K562 (cell line): ENCODE results near the gene EDRF1. TPM values are rescaled to one million over a fixed set of nuclear protein-coding genes. Genes with fewer than 3 reads are reported as not detected.

ENCODE experiments used
- ATAC-seq: fragments of 200-7000 bp; cut with Tn5 transposase; 3 replicates; pipeline ENCODE4 v1.9.1; 2020; ENCODE audit warnings: moderate library complexity
- BruUV-seq: library from RNA; stranded (reverse); fragments of 400-500 nt; replicated peaks from 2 replicates; lab custom pipeline; 2021; lab: Mats Ljungman, UMichigan
- CTCF ChIA-PET: fragments of 300-600 bp; formaldehyde crosslinking; extraction: SDS; loops from one replicate; lab custom pipeline; 2021; ENCODE audit warnings: low intra/inter-chr PET ratio; lab: Yijun Ruan, JAX
- POLR2A ChIA-PET: fragments of 300-600, 350-650 bp; sonication (Branson Sonifier 250); formaldehyde crosslinking; extraction: SDS; loops from one replicate; lab custom pipeline; 2021; ENCODE audit warnings: antibody characterized with exemption, inconsistent platforms; lab: Yijun Ruan, JAX
- DNase-seq, 4 experiments: peaks; one replicate each; pipeline versions ENCODE4 v3.0.0 to v3.0.0-alpha.2; 2011 to 2018; ENCODE audit warnings: low spot score in 3 of 4, mixed read lengths in 3 of 4; ENCODE audit errors: extremely low read depth in 1 of 4
- FAIRE-seq: peaks from 2 replicates; lab custom pipeline; 2011; peaks lifted over from hg19 to GRCh38; lab: Jason Lieb, UNC
- H2AFZ ChIP-seq: 2 replicates; pipeline ENCODE4 v1.6.0; 2011; ENCODE audit warnings: low read depth, low read length, control low read depth, inconsistent platforms
- H3K27ac ChIP-seq: fragments of 200-600 bp; 3 replicates; pipeline ENCODE4 v1.8.0; 2011; ENCODE audit warnings: low read depth, mild to moderate bottlenecking, control low read depth, inconsistent platforms, low read length, moderate library complexity, mixed read lengths; ENCODE audit errors: extremely low read depth
- H3K27me3 ChIP-seq, 2 experiments: fragments of 300-600 bp in 1 of 2; 2 replicates in 1 of 2; 3 replicates in 1 of 2; pipeline versions ENCODE4 v1.6.0 to v1.8.0; 2011; ENCODE audit warnings: inconsistent platforms in 2 of 2, low read length in 2 of 2, mild to moderate bottlenecking in 1 of 2, mixed read lengths in 1 of 2, moderate library complexity in 1 of 2; ENCODE audit not compliant: control insufficient read depth in 2 of 2, insufficient read depth in 2 of 2
- H3K36me3 ChIP-seq: fragments of 300-600 bp; 3 replicates; pipeline ENCODE4 v1.8.0; 2011; ENCODE audit warnings: mild to moderate bottlenecking, low read length, inconsistent platforms; ENCODE audit not compliant: control insufficient read depth, insufficient read depth
- H3K4me1 ChIP-seq, 2 experiments: fragments of 200-600 bp in 1 of 2; replicated peaks in 1 of 2; 2 replicates in 1 of 2; 3 replicates in 1 of 2; pipeline versions ENCODE4 v1.5.1 to v1.8.0; 2011; ENCODE audit warnings: inconsistent platforms in 2 of 2, low read length in 2 of 2, mild to moderate bottlenecking in 1 of 2, mixed read lengths in 1 of 2, moderate library complexity in 1 of 2; ENCODE audit not compliant: control insufficient read depth in 2 of 2, insufficient read depth in 2 of 2
- H3K4me2 ChIP-seq: 2 replicates; pipeline ENCODE4 v1.6.1; 2011; ENCODE audit warnings: low read length, control low read depth, inconsistent platforms, mixed read lengths; ENCODE audit not compliant: insufficient read depth
- H3K4me3 ChIP-seq: fragments of 200-600 bp; sonication (generic), shearing (Covaris generic); 2 replicates; pipeline ENCODE4 v1.5.1; 2016; ENCODE audit warnings: control low read depth, inconsistent platforms
- H3K79me2 ChIP-seq: fragments of 200-600 bp; 3 replicates; pipeline ENCODE4 v1.8.0; 2011; ENCODE audit warnings: low read length, inconsistent platforms; ENCODE audit not compliant: control insufficient read depth, insufficient read depth
- H3K9ac ChIP-seq, 2 experiments: 2 replicates each; pipeline versions ENCODE4 v1.6.0 to v1.6.1; 2011; ENCODE audit warnings: low read depth in 2 of 2, low read length in 2 of 2, control low read depth in 1 of 2, inconsistent platforms in 1 of 2, mild to moderate bottlenecking in 1 of 2, mixed read lengths in 1 of 2; ENCODE audit not compliant: insufficient read depth in 1 of 2
- H3K9me1 ChIP-seq: one replicate; pipeline ENCODE4 v1.6.0; 2011; ENCODE audit warnings: inconsistent platforms, mild to moderate bottlenecking, low read length, moderate library complexity; ENCODE audit not compliant: control insufficient read depth, insufficient read depth
- H3K9me3 ChIP-seq: replicated peaks from 2 replicates; pipeline ENCODE4 v1.5.1; 2011; ENCODE audit warnings: low read depth, low read length, inconsistent platforms; ENCODE audit not compliant: control insufficient read depth, insufficient read depth
- H4K20me1 ChIP-seq: replicated peaks from 2 replicates; pipeline ENCODE4 v1.6.1; 2011; ENCODE audit warnings: low read length, inconsistent platforms, mixed read lengths; ENCODE audit not compliant: control insufficient read depth, insufficient read depth
- BRD9 ChIP-seq: fragments of 450-650 bp; IDR thresholded peaks from 2 replicates; pipeline ENCODE4 v1.6.1; 2018; ENCODE audit warnings: low read depth; ENCODE audit not compliant: partially characterized antibody
- HNRNPUL1 ChIP-seq: fragments of 200-400 bp; formaldehyde crosslinking; IDR thresholded peaks from 2 replicates; pipeline ENCODE4 v1.6.1; 2017; ENCODE audit warnings: low read length
- IRF1 ChIP-seq: sonication (generic); formaldehyde crosslinking; IDR thresholded peaks from 2 replicates; pipeline ENCODE4 v1.8.0; 2022; ENCODE audit warnings: missing genetic modification reagents, mild to moderate bottlenecking, borderline replicate concordance
- KDM2B ChIP-seq: fragments of 250-450 bp; sonication (Bioruptor Pico); IDR thresholded peaks from 2 replicates; pipeline ENCODE4 v1.8.0; 2021; ENCODE audit warnings: mild to moderate bottlenecking, moderate library complexity
- MEF2A ChIP-seq: IDR thresholded peaks from 2 replicates; pipeline ENCODE4 v1.6.1; 2011; ENCODE audit warnings: low read depth, mild to moderate bottlenecking, low read length, moderate library complexity; ENCODE audit not compliant: control insufficient read depth
- PTBP1 ChIP-seq: fragments of 200-400 bp; formaldehyde crosslinking; IDR thresholded peaks from 2 replicates; pipeline ENCODE4 v1.6.1; 2017; ENCODE audit warnings: low read depth, low read length
- ZNF512 ChIP-seq: IDR thresholded peaks from 2 replicates; pipeline ENCODE4 v1.6.1; 2016; ENCODE audit warnings: missing genetic modification characterization, missing compliant biosample characterization
- WGBS: fragments of 100-300 bp; shearing (Covaris generic); methylation state at CpG from one replicate; pipeline ENCODE4 v1.1.6; 2016; ENCODE audit warnings: low coverage, mixed read lengths; ENCODE audit not compliant: insufficient coverage; ENCODE audit errors: missing lambda C conversion rate; 5-methylcytosine and 5-hydroxymethylcytosine counted together
- in situ Hi-C: fragments of 300-500 bp; cut with MboI; formaldehyde crosslinking; loops from 4 replicates; pipeline ENCODE4 v1.15.0; 2018; ENCODE audit warnings: inconsistent platforms, mixed read lengths
- intact Hi-C: fragments of 100-400 bp; cut with micrococcal nuclease; formaldehyde crosslinking; loops from 2 replicates; pipeline ENCODE4 v1.14.2; 2022
- polyA plus RNA-seq, 8 experiments: library from polyadenylated mRNA; depleted of rRNA in 4 of 8; stranded (reverse) in 5 of 8; unstranded in 3 of 8; fragments of >200 nt; fragmentation: Nextera tagmentation in 2 of 8; fragmentation: Illumina TruSeq in 1 of 8; extraction: Ambion mirVana in 2 of 8; extraction: Trizol in 1 of 8; gene quantifications; 2 replicates each; pipeline versions ENCODE4 v1.2.1 to v1.2.3, GENCODE V29; 2011 to 2014; ENCODE audit warnings: inconsistent platforms in 1 of 8, missing spikeins in 1 of 8
- total RNA-seq, 7 experiments: library from RNA; depleted of rRNA in 6 of 7; stranded (reverse); fragments of >200 nt in 6 of 7; fragmentation: Illumina TruSeq in 2 of 7; extraction: Trizol in 2 of 7; gene quantifications; 2 replicates each; pipeline versions ENCODE4 v1.2.1 to v1.2.3, GENCODE V29; 2011 to 2021; ENCODE audit warnings: low replicate concordance in 1 of 7

EDRF1 gene
- total and polyA plus RNA-seq, 9 of the 15 experiments (the other 6 are each of a cell fraction or from before 2014, with no cell fraction given), result 7.6 to 26.0 (median 18.6) TPM

GRCh38 chr10:125774581-125775191 is 55.2 kb downstream of the EDRF1 start:
- H2AFZ ChIP-seq, result no peak overlapping the region
- CTCF ChIA-PET, result no interaction called here

More at GRCh38 chr10:125774581-125775191, 55.2 kb downstream of the EDRF1 start:
- H3K4me2 ChIP-seq, result no peak overlapping the region
- H3K27me3 ChIP-seq, result no peaks in the 10 kb centered on the region
- DNase-seq, result no peak
- H3K36me3 ChIP-seq, result no peaks in the 10 kb centered on the region
- H3K27ac ChIP-seq, result no peak overlapping the region
- H3K4me1 ChIP-seq, result peaks cover 0 to 13% of the 10 kb centered on the region in 2 experiments; a peak in 2 of 5 replicates
- no TSS peak for BruUV-seq
- no peaks in the 10 kb centered on the region for H3K9me1 ChIP-seq
- H3K4me3 ChIP-seq, result no peak overlapping the region
- in situ Hi-C loops, result no loop called here
- 45% methylated on average over 2 of the region's 32 CpGs for WGBS
- H3K9ac ChIP-seq, result no peak overlapping the region
- TF ChIP-seq IRF1 (CRISPR knock-in tag), result no peak
- no peak for TF ChIP-seq KDM2B
- no peak for TF ChIP-seq HNRNPUL1
- no peak for TF ChIP-seq BRD9
- TF ChIP-seq ZNF512 (tag), result no peak
- TF ChIP-seq MEF2A, result no peak
- TF ChIP-seq PTBP1, result no peak
- TF ChIP-seq, all 486 proteins: peak for 0
- ATAC-seq (no peak), FAIRE-seq (no peak)
- Histone ChIP-seq H4K20me1 (no peaks in the 10 kb centered on the region), H3K9me3 (no peaks in the 10 kb centered on the region), H3K79me2 (no peaks in the 10 kb centered on the region)
- POLR2A ChIA-PET, result no interaction called here
- intact Hi-C loops, result no loop called here
